Kidney epithelial cell (primary cell): ENCODE results near the gene CAMSAP1. TPM values are rescaled to one million over a fixed set of nuclear protein-coding genes. Genes with fewer than 3 reads are reported as not detected.

Experiments
- DNase-seq: peaks from one replicate; pipeline ENCODE4 v3.0.0-alpha.2; 2010; ENCODE audit warnings: low read depth
- H3K27me3 ChIP-seq: 2 replicates; pipeline ENCODE4 v1.6.0; 2011; ENCODE audit warnings: low read length; ENCODE audit not compliant: control insufficient read depth, insufficient read depth
- H3K36me3 ChIP-seq: 2 replicates; pipeline ENCODE4 v1.5.1; 2011; ENCODE audit warnings: low read length; ENCODE audit not compliant: control insufficient read depth, insufficient read depth
- H3K4me3 ChIP-seq: 2 replicates; pipeline ENCODE4 v1.5.1; 2011; ENCODE audit warnings: low read depth, mild to moderate bottlenecking, control low read depth, low read length
- CTCF ChIP-seq: IDR thresholded peaks from 2 replicates; pipeline ENCODE4 v1.5.1; 2011; ENCODE audit warnings: mild to moderate bottlenecking, moderate library complexity, low read length, control low read depth, inconsistent platforms; ENCODE audit not compliant: insufficient read depth, poor library complexity, severe bottlenecking
- total RNA-seq: library from RNA; depleted of rRNA; stranded (reverse); fragments of >200 nt; gene quantifications from 2 replicates; pipeline ENCODE4 v1.2.3, GENCODE V29; 2015

CAMSAP1 gene
- total RNA-seq, 1 donor from 2014 or later = 70.4 TPM

DNA sequence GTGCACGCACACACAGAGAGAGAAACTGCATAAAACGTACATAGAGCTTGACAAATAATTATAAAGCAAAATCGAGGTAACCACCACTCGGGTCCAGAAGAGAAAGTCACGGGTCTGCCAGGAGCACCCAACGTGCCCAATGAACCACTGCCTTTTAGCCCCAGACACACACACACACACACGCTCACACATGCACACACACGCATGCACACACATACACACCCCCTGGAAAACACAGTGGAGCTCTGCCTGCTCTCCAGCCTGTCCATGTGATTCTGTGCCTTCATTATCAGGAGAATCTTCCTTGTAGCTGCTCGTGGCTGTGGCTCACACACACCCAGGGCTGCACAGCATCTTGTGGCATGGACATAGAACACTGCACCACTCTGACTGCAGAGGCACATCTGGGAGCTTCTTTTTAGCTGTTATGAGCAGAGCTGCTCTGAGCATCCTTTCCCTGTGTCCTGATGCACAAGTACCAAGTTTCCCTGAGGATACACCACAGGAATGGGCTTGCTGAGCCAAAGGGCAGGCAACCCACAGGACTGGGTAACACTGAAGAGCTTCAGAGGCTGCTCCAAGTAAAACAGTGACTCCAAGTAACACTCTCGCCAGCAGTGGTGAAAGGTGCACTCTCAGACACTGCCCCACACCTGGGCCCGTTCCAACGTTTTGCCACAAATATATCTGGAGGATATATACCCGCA, 58.9 kb downstream of the CAMSAP1 start:
- no peak for TF ChIP-seq CTCF
- DNase-seq = no peak
- Histone ChIP-seq H3K27me3 (no peaks in the 10 kb centered on the region), H3K4me3 (no peak overlapping the region), H3K36me3 (peaks cover 2% of the 10 kb centered on the region)

GRCh38 chr9:135847833-135848232, 59.5 kb downstream of the CAMSAP1 start:
- no peak for DNase-seq
- TF ChIP-seq CTCF = no peak
- H3K27me3 ChIP-seq = no peaks in the 10 kb centered on the region
- peaks cover 2% of the 10 kb centered on the region for H3K36me3 ChIP-seq
- no peak overlapping the region for H3K4me3 ChIP-seq

GRCh38 chr9:135840539-135840938, 66.8 kb downstream of the CAMSAP1 start:
- no peaks in the 10 kb centered on the region for H3K27me3 ChIP-seq
- no peak overlapping the region for H3K4me3 ChIP-seq
- H3K36me3 ChIP-seq = no peaks in the 10 kb centered on the region
- no peak for TF ChIP-seq CTCF
- no peak for DNase-seq

GRCh38 chr9:135840107-135840506, 67.2 kb downstream of the CAMSAP1 start:
- Histone ChIP-seq H3K36me3 (no peaks in the 10 kb centered on the region), H3K4me3 (no peak overlapping the region), H3K27me3 (no peaks in the 10 kb centered on the region)
- no peak for TF ChIP-seq CTCF
- no peak for DNase-seq

GRCh38 chr9:135839516-135839915, 67.8 kb downstream of the CAMSAP1 start:
- no peaks in the 10 kb centered on the region for H3K36me3 ChIP-seq
- no peak for TF ChIP-seq CTCF
- no peak for DNase-seq
- no peaks in the 10 kb centered on the region for H3K27me3 ChIP-seq
- no peak overlapping the region for H3K4me3 ChIP-seq

DNA sequence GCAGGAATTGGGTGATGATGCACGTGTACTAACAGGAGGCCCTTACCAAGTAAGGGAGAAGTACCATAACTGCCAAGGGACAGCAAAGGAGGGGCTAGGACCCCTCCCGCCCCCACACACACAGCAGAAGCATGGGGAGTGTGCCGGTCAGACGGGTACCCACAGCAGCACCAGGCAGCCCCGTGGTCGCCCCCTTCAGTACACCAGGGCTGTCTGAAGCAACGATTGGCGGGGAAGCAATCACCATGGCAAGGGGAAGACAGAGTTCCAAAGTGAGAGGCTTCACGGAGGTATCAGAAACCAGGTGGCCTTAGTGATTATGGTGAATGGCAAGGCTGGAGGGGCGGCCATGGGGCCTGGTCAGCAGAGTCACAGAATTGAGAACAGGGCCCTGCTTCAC, 72.2 kb downstream of the CAMSAP1 start:
- Histone ChIP-seq H3K4me3 (no peak overlapping the region), H3K36me3 (no peaks in the 10 kb centered on the region), H3K27me3 (no peaks in the 10 kb centered on the region)
- no peak for TF ChIP-seq CTCF
- no peak for DNase-seq
